Endothelial cell of umbilical vein (primary cell): ENCODE data around the gene CHN2. TPM values are rescaled to one million over a fixed set of nuclear protein-coding genes. Genes with fewer than 3 reads are reported as not detected.

Experiments used
- BruUV-seq: library from RNA; stranded (reverse); fragments of 400-500 nt; replicated peaks from 2 replicates; lab custom pipeline; 2021; lab: Mats Ljungman, UMichigan
- CTCF ChIA-PET: fragments of 300-600, 350-600 bp; sonication (Branson Sonifier 250); formaldehyde crosslinking; loops from one replicate; lab custom pipeline; 2021; ENCODE audit warnings: antibody characterized with exemption, inconsistent platforms; lab: Charles Lee
- POLR2A ChIA-PET: fragments of 300-600, 350-600 bp; sonication (Branson Sonifier 250); formaldehyde crosslinking; loops from one replicate; lab custom pipeline; 2021; ENCODE audit warnings: antibody characterized with exemption, inconsistent platforms; lab: Charles Lee
- DNase-seq: peaks from one replicate; pipeline ENCODE4 v3.0.0-alpha.2; 2011; ENCODE audit warnings: low read depth, low spot score
- FAIRE-seq: peaks from 2 replicates; lab custom pipeline; 2011; peaks lifted over from hg19 to GRCh38; lab: Jason Lieb, UNC
- H2AFZ ChIP-seq: 2 replicates; pipeline ENCODE4 v1.6.0; 2012; ENCODE audit warnings: low read depth, low read length, control low read depth, inconsistent platforms
- H3K27ac ChIP-seq: 2 replicates; pipeline ENCODE4 v1.5.1; 2011; ENCODE audit warnings: low read depth, mild to moderate bottlenecking, control low read depth, low read length, moderate library complexity; ENCODE audit not compliant: insufficient read depth
- H3K27me3 ChIP-seq, 2 experiments: 2 replicates each; pipeline versions ENCODE4 v1.6.0 to v1.6.1; 2011; ENCODE audit warnings: low read length in 2 of 2, mixed read lengths in 1 of 2; ENCODE audit not compliant: control insufficient read depth in 2 of 2, insufficient read depth in 2 of 2
- H3K36me3 ChIP-seq, 2 experiments: 2 replicates in 1 of 2; 3 replicates in 1 of 2; pipeline ENCODE4 v1.5.1; 2011; ENCODE audit warnings: low read length in 2 of 2, mild to moderate bottlenecking in 1 of 2, moderate library complexity in 1 of 2; ENCODE audit not compliant: control insufficient read depth in 2 of 2, insufficient read depth in 2 of 2; ENCODE audit errors: extremely low read depth in 1 of 2
- H3K4me1 ChIP-seq: 3 replicates; pipeline ENCODE4 v1.5.1; 2011; ENCODE audit warnings: mild to moderate bottlenecking, low read length; ENCODE audit not compliant: control insufficient read depth, insufficient read depth; ENCODE audit errors: extremely low read depth
- H3K4me2 ChIP-seq: 2 replicates; pipeline ENCODE4 v1.6.1; 2011; ENCODE audit warnings: low read length, control low read depth, mixed read lengths; ENCODE audit not compliant: insufficient read depth
- H3K4me3 ChIP-seq, 3 experiments: fragments of 200-600 bp in 1 of 3; sonication (generic), shearing (Covaris generic) in 1 of 3; replicated peaks in 1 of 3; 2 replicates each; pipeline ENCODE4 v1.5.1; 2011 to 2016; ENCODE audit warnings: control low read depth in 3 of 3, low read length in 3 of 3, mild to moderate bottlenecking in 2 of 3, inconsistent platforms in 1 of 3, low read depth in 1 of 3, moderate library complexity in 1 of 3; ENCODE audit not compliant: insufficient read depth in 1 of 3
- H3K79me2 ChIP-seq: 2 replicates; pipeline ENCODE4 v1.6.0; 2012; ENCODE audit warnings: low read length, inconsistent platforms; ENCODE audit not compliant: control insufficient read depth, insufficient read depth
- H3K9ac ChIP-seq: replicated peaks from 2 replicates; pipeline ENCODE3; 2011; ENCODE audit warnings: low read length, control low read depth; ENCODE audit not compliant: insufficient read depth; ENCODE audit errors: extremely low read depth
- H3K9me1 ChIP-seq: replicated peaks from 3 replicates; pipeline ENCODE4 v1.6.0; 2011; ENCODE audit warnings: mild to moderate bottlenecking, low read length; ENCODE audit not compliant: control insufficient read depth, insufficient read depth; ENCODE audit errors: extremely low read depth
- H3K9me3 ChIP-seq: replicated peaks from 2 replicates; pipeline ENCODE4 v1.5.1; 2012; ENCODE audit warnings: low read length, inconsistent platforms; ENCODE audit not compliant: control insufficient read depth, insufficient read depth
- H4K20me1 ChIP-seq: replicated peaks from 2 replicates; pipeline ENCODE3; 2011; ENCODE audit warnings: mild to moderate bottlenecking, low read length; ENCODE audit not compliant: control insufficient read depth, insufficient read depth; ENCODE audit errors: extremely low read depth
- CTCF ChIP-seq, 2 donors: IDR thresholded peaks; 1 replicate in 1 of 2; 2 replicates in 1 of 2; pipeline ENCODE4 v1.5.1; 2011; ENCODE audit warnings: low read length in 2 of 2, mild to moderate bottlenecking in 2 of 2, moderate library complexity in 2 of 2, control low read depth in 1 of 2, inconsistent platforms in 1 of 2, low read depth in 1 of 2; ENCODE audit not compliant: insufficient read depth in 1 of 2; ENCODE audit errors: extremely low read depth in 1 of 2
- EZH2 ChIP-seq: IDR thresholded peaks from 2 replicates; pipeline ENCODE4 v1.6.1; 2012; ENCODE audit warnings: borderline replicate concordance, low read depth, mild to moderate bottlenecking, moderate library complexity, low read length, inconsistent platforms; ENCODE audit not compliant: severe bottlenecking
- FOS ChIP-seq: IDR thresholded peaks from 2 replicates; pipeline ENCODE4 v1.6.1; 2011; ENCODE audit warnings: mild to moderate bottlenecking, low read length, moderate library complexity, borderline replicate concordance; ENCODE audit not compliant: insufficient read depth
- GATA2 ChIP-seq: IDR thresholded peaks from 2 replicates; pipeline ENCODE4 v1.7.0; 2011; ENCODE audit warnings: low read depth, mild to moderate bottlenecking, moderate library complexity, mixed read lengths, low read length; ENCODE audit not compliant: insufficient read length, insufficient read depth
- JUN ChIP-seq: IDR thresholded peaks from 2 replicates; pipeline ENCODE4 v1.6.1; 2011; ENCODE audit warnings: borderline replicate concordance, low read depth; ENCODE audit not compliant: insufficient read length, insufficient read depth
- MYC ChIP-seq: IDR thresholded peaks from one replicate; pipeline ENCODE4 v1.6.1; 2011; ENCODE audit warnings: mild to moderate bottlenecking, low read depth, low read length
- POLR2A ChIP-seq: IDR thresholded peaks from 2 replicates; pipeline ENCODE4 v1.6.1; 2012; ENCODE audit warnings: low read depth, mild to moderate bottlenecking, control low read depth, low read length
- POLR2AphosphoS5 ChIP-seq: IDR thresholded peaks from 2 replicates; pipeline ENCODE4 v1.6.1; 2012; ENCODE audit warnings: low read depth, mild to moderate bottlenecking, control low read depth, low read length, moderate library complexity; ENCODE audit not compliant: insufficient read depth
- dilution Hi-C: fragments of 300-500 bp; cut with MboI; formaldehyde crosslinking; loops from one replicate; pipeline ENCODE4 v1.15.0; 2019; ENCODE audit warnings: low sequenced_read_pairs; ENCODE audit not compliant: extremely low pct_ligation_motif_present
- intact Hi-C: fragments of 100-400 bp; cut with micrococcal nuclease; formaldehyde crosslinking; loops from one replicate; pipeline ENCODE4 v1.10.0; 2022
- polyA plus RNA-seq, 4 experiments: library from polyadenylated mRNA; depleted of rRNA in 3 of 4; stranded (reverse) in 3 of 4; unstranded in 1 of 4; fragments of >200 nt; gene quantifications; 2 replicates each; pipeline versions ENCODE4 v1.2.1 to v1.2.3, GENCODE V29; 2011 to 2012; ENCODE audit warnings: missing spikeins in 1 of 4
- total RNA-seq: library from RNA; stranded (reverse); gene quantifications from 2 replicates; pipeline ENCODE4 v1.2.3, GENCODE V29; 2021
- TF ChIP-seq, protein P1 (sequence below): IDR thresholded peaks from 2 replicates; pipeline ENCODE4 v1.6.1; 2011; ENCODE audit not compliant: insufficient read depth, insufficient read length

The CHN2 gene
- total and polyA plus RNA-seq, 2 donors (not counting 3 experiments of a cell fraction or from before 2014, with no cell fraction given), result 1.4 to 5.0 TPM

DNA sequence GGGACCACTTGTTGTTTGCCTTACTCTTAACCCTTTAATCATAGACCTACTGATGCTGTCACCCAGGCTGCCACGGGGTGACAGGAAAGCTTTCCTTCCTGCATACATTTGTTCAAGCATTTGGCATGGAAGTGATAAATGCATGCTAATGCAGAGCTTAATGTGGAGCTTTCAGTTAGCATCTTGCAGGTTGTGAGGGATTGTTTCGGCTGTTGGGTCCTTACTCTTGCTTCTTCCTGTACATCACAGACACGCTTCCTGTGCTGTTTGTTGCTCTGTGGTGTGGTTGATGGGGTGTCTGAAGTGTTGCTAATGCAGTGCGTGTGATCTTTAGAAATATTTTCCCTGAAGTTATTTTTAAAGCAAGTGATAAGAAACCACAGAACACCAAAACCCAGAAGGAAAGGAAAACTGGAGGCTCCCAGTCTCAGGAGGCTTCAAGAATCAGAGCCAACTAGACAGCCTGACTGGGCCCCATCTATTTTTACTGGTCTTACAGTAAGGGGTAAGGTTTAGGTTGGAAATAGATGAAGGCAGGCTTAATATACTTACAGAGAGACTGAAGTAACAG is 143.1 kb downstream of the CHN2 start:
- Histone ChIP-seq H3K36me3 (no peaks in the 10 kb centered on the region), H3K27ac (no peak overlapping the region), H3K9ac (no peak overlapping the region), H3K79me2 (no peaks in the 10 kb centered on the region), H3K4me3 (no peak overlapping the region), H3K9me1 (no peaks in the 10 kb centered on the region), H3K27me3 (no peaks in the 10 kb centered on the region), H2AFZ (no peak overlapping the region), H4K20me1 (no peaks in the 10 kb centered on the region), H3K9me3 (no peaks in the 10 kb centered on the region), H3K4me2 (no peak overlapping the region), H3K4me1 (no peaks in the 10 kb centered on the region)
- ChIA-PET POLR2A (no interaction called here), CTCF (interaction anchor here (3.3 kb wide), 1 partner anchor 148 kb away, joined by 17 read pairs; no protein-coding TSS in a partner anchor)
- TF ChIP-seq FOS (no peak), CTCF (IDR thresholded peaks at IDR 0.05; ENCODE audit: extremely low read depth in 1 of 2, insufficient read depth in 1 of 2, low read depth in 1 of 2, low read length in 2 of 2) (no peak), JUN (no peak), EZH2 (no peak), POLR2A (no peak), POLR2AphosphoS5 (no peak), MYC (no peak), GATA2 (no peak)
- TF ChIP-seq, protein P1, sequence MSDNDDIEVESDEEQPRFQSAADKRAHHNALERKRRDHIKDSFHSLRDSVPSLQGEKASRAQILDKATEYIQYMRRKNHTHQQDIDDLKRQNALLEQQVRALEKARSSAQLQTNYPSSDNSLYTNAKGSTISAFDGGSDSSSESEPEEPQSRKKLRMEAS, result no peak
- no peak for DNase-seq
- intact Hi-C loops (no loop called here), dilution Hi-C loops (no loop called here)
- FAIRE-seq, result no peak
- BruUV-seq, result no TSS peak
